ENCODE measurements around the gene FBXO27.

GRCh38 chr19:39074942-39075341, 42.6 kb upstream of the FBXO27 start:
- no peak for TF ChIP-seq REST (IDR thresholded peaks at IDR 0.05; ENCODE audit: low read depth)
- no peak for TF ChIP-seq MAX (IDR thresholded peaks at IDR 0.05)
- TF ChIP-seq TAF1 (IDR thresholded peaks at IDR 0.05; ENCODE audit: low read depth), result no peak
- no peak for TF ChIP-seq EP300 (IDR thresholded peaks at IDR 0.05; ENCODE audit: borderline replicate concordance)
- TF ChIP-seq YY1 (IDR thresholded peaks at IDR 0.05; ENCODE audit: low read depth), result no peak

Data from Ishikawa (cell line).